Mucosa of descending colon (tissue), 3 donors: Measurements from ENCODE around the gene SLC22A12. TPM values are rescaled to one million over a fixed set of nuclear protein-coding genes. Genes with fewer than 3 reads are reported as not detected.

Source experiments
- ATAC-seq: fragments of 200-7000 bp; cut with Tn5 transposase; one replicate; pipeline ENCODE4 v1.9.1; 2020; ENCODE audit warnings: mild to moderate bottlenecking, moderate library complexity
- DNase-seq, 3 donors: peaks; one replicate each; pipeline ENCODE4 v3.0.0-alpha.2; 2020
- H3K36me3 ChIP-seq: fragments of 200-600 bp; one replicate; pipeline ENCODE4 v1.8.0; 2021; ENCODE audit warnings: low read depth, mild to moderate bottlenecking
- H3K4me1 ChIP-seq: fragments of 200-600 bp; one replicate; pipeline ENCODE4 v1.8.0; 2021; ENCODE audit warnings: low read depth, mild to moderate bottlenecking
- H3K4me3 ChIP-seq: fragments of 200-600 bp; one replicate; pipeline ENCODE4 v1.8.0; 2021; ENCODE audit warnings: mild to moderate bottlenecking
- H3K9me3 ChIP-seq: fragments of 200-600 bp; one replicate; pipeline ENCODE4 v1.8.0; 2021; ENCODE audit warnings: mild to moderate bottlenecking
- intact Hi-C, 2 donors: fragments of 100-400 bp; cut with DNase I in 1 of 2; cut with micrococcal nuclease in 1 of 2; formaldehyde crosslinking; loops; one replicate each; pipeline versions ENCODE4 v1.11.0 to v1.11.1; 2022; cut with DNase I, micrococcal nuclease
- total RNA-seq, 3 donors: library from RNA; stranded (reverse); fragmentation: NEBNext Ultra II Directional in 2 of 3; extraction: Animal tissue kit (Norgen Biotek cat#: 25700) in 2 of 3; gene quantifications; one replicate each; pipeline versions ENCODE4 v1.2.1 to v1.2.4, GENCODE V29; 2021 to 2023
- TF ChIP-seq, protein P1 (sequence below): fragments of 200-600 bp; IDR thresholded peaks from one replicate; pipeline ENCODE4 v1.8.0; 2022; ENCODE audit warnings: antibody characterized with exemption, mild to moderate bottlenecking
- donor health status: DM: no; HTN: no; CAD: no; lungs with moderate emphysema.
- donor health status: DM: no; HTN: no; CAD: no.
- donor health status: DM: no; HTN: yes; CAD: no.

The SLC22A12 gene
- total RNA-seq, 3 donors from 2014 or later, result not detected

DNA sequence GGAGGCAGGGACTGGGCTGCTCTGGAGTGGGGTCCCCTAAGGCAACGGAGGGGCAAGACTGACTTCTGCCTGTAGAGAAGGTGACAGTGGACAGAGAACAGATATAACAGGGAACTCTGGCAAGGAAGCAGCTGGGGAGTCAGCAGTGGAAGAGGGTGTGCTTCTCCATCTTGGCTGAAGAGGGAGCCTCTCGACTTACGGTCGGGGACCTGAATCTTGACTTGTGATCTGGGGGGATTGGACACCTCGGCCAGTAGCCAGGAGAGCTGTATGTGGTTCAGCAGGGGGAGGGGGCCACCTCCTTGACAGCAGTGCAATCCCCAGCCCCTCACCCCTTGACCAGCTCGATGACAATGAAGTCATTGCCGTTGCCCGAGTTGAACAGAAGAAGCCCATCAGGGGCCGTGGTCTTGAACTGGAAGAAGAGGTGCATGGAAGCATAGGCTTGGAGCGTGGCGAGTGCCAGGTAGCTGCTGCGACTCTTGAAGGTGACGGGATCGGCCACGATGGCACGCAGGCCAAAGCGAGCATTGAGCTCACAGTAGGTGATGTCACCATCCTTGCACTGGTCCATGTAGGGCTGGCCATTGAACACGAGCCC is 60.0 kb downstream of the SLC22A12 start:
- no peak for DNase-seq
- peak; percentile 35 for ATAC-seq
- Histone ChIP-seq H3K4me1 (no peaks in the 10 kb centered on the region), H3K4me3 (no peak overlapping the region), H3K36me3 (no peaks in the 10 kb centered on the region), H3K9me3 (no peaks in the 10 kb centered on the region)
- TF ChIP-seq, protein P1, sequence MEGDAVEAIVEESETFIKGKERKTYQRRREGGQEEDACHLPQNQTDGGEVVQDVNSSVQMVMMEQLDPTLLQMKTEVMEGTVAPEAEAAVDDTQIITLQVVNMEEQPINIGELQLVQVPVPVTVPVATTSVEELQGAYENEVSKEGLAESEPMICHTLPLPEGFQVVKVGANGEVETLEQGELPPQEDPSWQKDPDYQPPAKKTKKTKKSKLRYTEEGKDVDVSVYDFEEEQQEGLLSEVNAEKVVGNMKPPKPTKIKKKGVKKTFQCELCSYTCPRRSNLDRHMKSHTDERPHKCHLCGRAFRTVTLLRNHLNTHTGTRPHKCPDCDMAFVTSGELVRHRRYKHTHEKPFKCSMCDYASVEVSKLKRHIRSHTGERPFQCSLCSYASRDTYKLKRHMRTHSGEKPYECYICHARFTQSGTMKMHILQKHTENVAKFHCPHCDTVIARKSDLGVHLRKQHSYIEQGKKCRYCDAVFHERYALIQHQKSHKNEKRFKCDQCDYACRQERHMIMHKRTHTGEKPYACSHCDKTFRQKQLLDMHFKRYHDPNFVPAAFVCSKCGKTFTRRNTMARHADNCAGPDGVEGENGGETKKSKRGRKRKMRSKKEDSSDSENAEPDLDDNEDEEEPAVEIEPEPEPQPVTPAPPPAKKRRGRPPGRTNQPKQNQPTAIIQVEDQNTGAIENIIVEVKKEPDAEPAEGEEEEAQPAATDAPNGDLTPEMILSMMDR, result no peak
- intact Hi-C loops, result loop anchor here in 1 of 2 donors (5.0 kb wide), 1 partner anchor 99 kb away; no protein-coding TSS in a partner anchor

Other genes starting within 250 kb of the SLC22A12 start
- gene RPS6KA4, start 232.1 kb upstream of the SLC22A12 start, total RNA-seq, result 10 to 100 TPM; 33.6 to 39.8 (median 36.5) TPM
- gene SLC22A11, start 35.3 kb upstream of the SLC22A12 start, total RNA-seq, result under 1 TPM in 1 of 3 donors, not detected in 2; 0.20 TPM
- 10 to 100 TPM in 1 of 3 donors, 1 to 10 TPM in 2; 3.9 to 42.0 (median 6.9) TPM for gene NRXN2, start 132.0 kb downstream of the SLC22A12 start, total RNA-seq
- gene RASGRP2, start 152.9 kb downstream of the SLC22A12 start, total RNA-seq, result 10 to 100 TPM in 1 of 3 donors, 1 to 10 TPM in 2; 3.3 to 25.6 (median 9.7) TPM
- gene PYGM, start 168.8 kb downstream of the SLC22A12 start, total RNA-seq, result 10 to 100 TPM in 1 of 3 donors, 1 to 10 TPM in 2; 2.0 to 21.1 (median 2.8) TPM
- 100 to 1,000 TPM; 223 to 317 (median 241) TPM for gene SF1, start 187.3 kb downstream of the SLC22A12 start, total RNA-seq
- gene MAP4K2, start 212.0 kb downstream of the SLC22A12 start, total RNA-seq, result 10 to 100 TPM in 2 of 3 donors, 1 to 10 TPM in 1; 8.7 to 16.8 (median 14.1) TPM
- 10 to 100 TPM; 19.3 to 26.4 (median 21.9) TPM for gene MEN1, start 219.3 kb downstream of the SLC22A12 start, total RNA-seq